GM19238 (cell line): ENCODE data around the gene BAG5.

Experiments used
- DNase-seq: peaks from one replicate; pipeline ENCODE4 v3.0.0; 2011; ENCODE audit warnings: low spot score; ENCODE audit not compliant: insufficient read length

BAG5 gene

GRCh38 chr14:103510724-103511693 lies 51.4 kb downstream of the BAG5 start:
- no peak for DNase-seq

- no peak for DNase-seq
Measured at GRCh38 chr14:103509864-103510723, 52.4 kb downstream of the BAG5 start.

- DNase-seq: no peak
Measured at GRCh38 chr14:103508521-103509329, 53.7 kb downstream of the BAG5 start.

GRCh38 chr14:103507751-103508150 lies 54.7 kb downstream of the BAG5 start:
- DNase-seq: no peak
